Measurements from ENCODE around the gene FOXP3.

DNA sequence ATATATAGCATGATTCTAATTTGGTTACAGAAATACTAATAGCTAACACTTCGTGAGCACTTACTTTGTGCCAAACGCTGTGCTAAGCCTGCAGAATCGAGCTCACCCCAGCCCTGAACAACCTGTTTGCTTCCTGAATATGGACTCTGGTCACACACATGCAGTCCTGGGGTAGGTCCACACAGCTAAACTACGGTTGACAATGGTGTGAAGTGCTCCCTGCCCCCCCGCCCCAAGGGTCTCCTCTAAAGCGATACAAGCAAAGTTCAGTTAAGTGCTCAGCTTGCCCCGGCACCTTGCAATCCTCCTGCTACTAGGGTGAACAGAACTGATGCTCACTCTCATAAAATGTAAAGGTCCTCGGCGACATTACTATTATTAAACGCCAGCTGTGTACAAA, 879 bp downstream of the FOXP3 start:
- TF ChIP-seq, protein P1, sequence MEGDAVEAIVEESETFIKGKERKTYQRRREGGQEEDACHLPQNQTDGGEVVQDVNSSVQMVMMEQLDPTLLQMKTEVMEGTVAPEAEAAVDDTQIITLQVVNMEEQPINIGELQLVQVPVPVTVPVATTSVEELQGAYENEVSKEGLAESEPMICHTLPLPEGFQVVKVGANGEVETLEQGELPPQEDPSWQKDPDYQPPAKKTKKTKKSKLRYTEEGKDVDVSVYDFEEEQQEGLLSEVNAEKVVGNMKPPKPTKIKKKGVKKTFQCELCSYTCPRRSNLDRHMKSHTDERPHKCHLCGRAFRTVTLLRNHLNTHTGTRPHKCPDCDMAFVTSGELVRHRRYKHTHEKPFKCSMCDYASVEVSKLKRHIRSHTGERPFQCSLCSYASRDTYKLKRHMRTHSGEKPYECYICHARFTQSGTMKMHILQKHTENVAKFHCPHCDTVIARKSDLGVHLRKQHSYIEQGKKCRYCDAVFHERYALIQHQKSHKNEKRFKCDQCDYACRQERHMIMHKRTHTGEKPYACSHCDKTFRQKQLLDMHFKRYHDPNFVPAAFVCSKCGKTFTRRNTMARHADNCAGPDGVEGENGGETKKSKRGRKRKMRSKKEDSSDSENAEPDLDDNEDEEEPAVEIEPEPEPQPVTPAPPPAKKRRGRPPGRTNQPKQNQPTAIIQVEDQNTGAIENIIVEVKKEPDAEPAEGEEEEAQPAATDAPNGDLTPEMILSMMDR (IDR thresholded peaks at IDR 0.05; ENCODE audit: borderline replicate concordance, extremely low read depth, low read length, poor library complexity, severe bottlenecking): no peak
- no peak for TF ChIP-seq EZH2 (IDR thresholded peaks at IDR 0.05; ENCODE audit: borderline replicate concordance, low read depth, low read length, severe bottlenecking)
